Colonic mucosa (tissue), 4 donors: ENCODE results near the gene RAB33B. TPM values are rescaled to one million over a fixed set of nuclear protein-coding genes. Genes with fewer than 3 reads are reported as not detected.

Experiments
- DNase-seq: peaks from one replicate; pipeline ENCODE4 v3.0.0-alpha.2; 2020
- H3K27ac ChIP-seq: fragments of 200-600 bp; one replicate; pipeline ENCODE4 v1.8.0; 2021
- H3K27me3 ChIP-seq: fragments of 200-600 bp; one replicate; pipeline ENCODE4 v1.8.0; 2021
- H3K36me3 ChIP-seq: fragments of 200-600 bp; one replicate; pipeline ENCODE4 v1.8.0; 2021
- H3K4me1 ChIP-seq: fragments of 200-600 bp; one replicate; pipeline ENCODE4 v1.8.0; 2021; ENCODE audit warnings: mild to moderate bottlenecking
- H3K4me3 ChIP-seq: fragments of 200-600 bp; one replicate; pipeline ENCODE4 v1.8.0; 2021
- H3K9ac ChIP-seq, 2 donors: one replicate each; pipeline ENCODE4 v1.7.0; 2013; ENCODE audit warnings: control low read depth in 2 of 2, low read depth in 2 of 2, low read length in 2 of 2
- H3K9me3 ChIP-seq: fragments of 200-600 bp; one replicate; pipeline ENCODE4 v1.8.0; 2021
- intact Hi-C: fragments of 100-400 bp; cut with DNase I; formaldehyde crosslinking; loops from one replicate; pipeline ENCODE4 v1.14.1; 2022
- total RNA-seq, 2 donors: library from RNA; stranded (reverse); fragmentation: NEBNext Ultra II Directional in 1 of 2; extraction: Animal tissue kit (Norgen Biotek cat#: 25700) in 1 of 2; gene quantifications; one replicate each; pipeline ENCODE4 v1.2.1, GENCODE V29; 2021
- TF ChIP-seq, protein P1 (sequence below): fragments of 200-600 bp; IDR thresholded peaks from one replicate; pipeline ENCODE4 v1.8.0; 2022; ENCODE audit warnings: antibody characterized with exemption, mild to moderate bottlenecking
- donor health status: healthy.
- donor health status: DM: no; HTN: no; CAD: no.
- donor health status: DM: no; HTN: no; CAD: no.

The RAB33B gene
- total RNA-seq, 2 donors from 2014 or later: 5.0 to 7.1 TPM

DNA sequence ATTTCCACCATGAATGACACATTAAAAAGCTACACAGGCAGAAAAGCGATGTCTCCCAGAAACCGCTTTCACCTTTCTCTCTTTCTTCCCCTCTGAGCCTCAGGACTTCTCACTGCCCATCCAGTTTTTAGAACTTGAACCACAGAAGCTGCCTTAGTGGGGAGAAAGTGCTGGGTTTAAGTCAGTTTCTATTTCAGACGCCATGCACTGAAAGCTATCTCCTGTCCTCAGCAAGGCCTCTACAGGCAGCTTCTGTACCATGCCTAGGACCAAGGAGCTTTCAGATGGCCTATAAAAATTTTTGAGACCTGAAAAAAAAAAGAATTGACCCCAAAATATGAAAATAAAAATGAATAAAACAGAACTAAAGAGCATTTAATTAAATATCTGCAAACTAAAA lies 34.5 kb downstream of the RAB33B start:
- Histone ChIP-seq H3K9ac (no peak overlapping the region), H3K36me3 (no peaks in the 10 kb centered on the region), H3K4me1 (no peaks in the 10 kb centered on the region), H3K27ac (no peak overlapping the region), H3K4me3 (no peak overlapping the region), H3K27me3 (no peaks in the 10 kb centered on the region), H3K9me3 (no peaks in the 10 kb centered on the region)
- intact Hi-C loops: no loop called here
- TF ChIP-seq, protein P1, sequence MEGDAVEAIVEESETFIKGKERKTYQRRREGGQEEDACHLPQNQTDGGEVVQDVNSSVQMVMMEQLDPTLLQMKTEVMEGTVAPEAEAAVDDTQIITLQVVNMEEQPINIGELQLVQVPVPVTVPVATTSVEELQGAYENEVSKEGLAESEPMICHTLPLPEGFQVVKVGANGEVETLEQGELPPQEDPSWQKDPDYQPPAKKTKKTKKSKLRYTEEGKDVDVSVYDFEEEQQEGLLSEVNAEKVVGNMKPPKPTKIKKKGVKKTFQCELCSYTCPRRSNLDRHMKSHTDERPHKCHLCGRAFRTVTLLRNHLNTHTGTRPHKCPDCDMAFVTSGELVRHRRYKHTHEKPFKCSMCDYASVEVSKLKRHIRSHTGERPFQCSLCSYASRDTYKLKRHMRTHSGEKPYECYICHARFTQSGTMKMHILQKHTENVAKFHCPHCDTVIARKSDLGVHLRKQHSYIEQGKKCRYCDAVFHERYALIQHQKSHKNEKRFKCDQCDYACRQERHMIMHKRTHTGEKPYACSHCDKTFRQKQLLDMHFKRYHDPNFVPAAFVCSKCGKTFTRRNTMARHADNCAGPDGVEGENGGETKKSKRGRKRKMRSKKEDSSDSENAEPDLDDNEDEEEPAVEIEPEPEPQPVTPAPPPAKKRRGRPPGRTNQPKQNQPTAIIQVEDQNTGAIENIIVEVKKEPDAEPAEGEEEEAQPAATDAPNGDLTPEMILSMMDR: no peak
- DNase-seq: no peak

DNA sequence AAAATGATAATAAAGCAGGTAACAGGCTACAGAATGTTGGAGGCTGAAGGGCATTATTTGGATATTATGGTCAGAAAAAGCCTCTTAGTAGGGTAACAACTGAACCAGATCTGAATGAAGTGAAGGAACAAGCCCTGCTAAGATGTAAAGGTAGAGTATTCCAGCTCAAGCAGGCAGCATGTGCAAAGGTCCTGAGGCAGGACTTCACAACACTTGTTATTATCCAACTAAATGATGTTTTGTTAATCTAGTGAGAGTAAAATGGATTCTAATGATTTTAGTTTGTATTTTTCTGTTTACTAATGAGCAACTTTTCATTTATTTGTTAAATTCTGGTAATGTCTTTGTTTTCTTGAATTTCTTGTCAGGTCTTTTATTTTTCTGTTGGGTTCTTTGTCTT lies 35.7 kb downstream of the RAB33B start:
- intact Hi-C loops: loop anchor here (10.0 kb wide), 2 partner anchors 75 to 145 kb away; no protein-coding TSS in a partner anchor
- Histone ChIP-seq H3K27me3 (no peaks in the 10 kb centered on the region), H3K4me1 (no peaks in the 10 kb centered on the region), H3K36me3 (no peaks in the 10 kb centered on the region), H3K4me3 (no peak overlapping the region), H3K9ac (no peak overlapping the region), H3K9me3 (no peaks in the 10 kb centered on the region), H3K27ac (no peak overlapping the region)
- TF ChIP-seq, protein P1: no peak
- DNase-seq: no peak

DNA sequence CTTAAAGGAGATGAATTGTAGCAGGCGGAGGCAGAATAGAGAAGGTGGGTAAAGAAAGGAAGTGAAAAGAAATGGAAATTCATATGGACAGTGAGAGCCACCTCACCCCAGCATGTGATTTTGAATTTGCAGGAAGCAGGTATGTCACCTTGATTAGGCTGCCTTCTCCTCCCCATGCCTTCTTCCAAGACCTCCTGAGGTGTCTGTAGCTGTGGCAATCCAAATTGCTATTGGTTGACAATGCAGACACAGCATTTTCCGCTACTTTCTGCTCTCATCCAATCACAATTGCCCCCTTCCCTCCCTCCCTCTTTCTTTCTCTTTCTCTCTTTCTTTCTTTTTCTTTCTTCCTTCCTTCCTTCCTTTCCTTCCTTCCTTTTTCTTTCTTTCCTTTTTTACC lies 38.5 kb downstream of the RAB33B start:
- no peak overlapping the region for H3K9ac ChIP-seq
- intact Hi-C loops: loop anchor here (10.0 kb wide), 2 partner anchors 72 to 142 kb away; no protein-coding TSS in a partner anchor
- no peaks in the 10 kb centered on the region for H3K27me3 ChIP-seq
- H3K9me3 ChIP-seq: no peaks in the 10 kb centered on the region
- DNase-seq: no peak
- no peaks in the 10 kb centered on the region for H3K4me1 ChIP-seq
- no peaks in the 10 kb centered on the region for H3K36me3 ChIP-seq
- no peak overlapping the region for H3K4me3 ChIP-seq
- H3K27ac ChIP-seq: no peak overlapping the region
- TF ChIP-seq, protein P1: no peak

DNA sequence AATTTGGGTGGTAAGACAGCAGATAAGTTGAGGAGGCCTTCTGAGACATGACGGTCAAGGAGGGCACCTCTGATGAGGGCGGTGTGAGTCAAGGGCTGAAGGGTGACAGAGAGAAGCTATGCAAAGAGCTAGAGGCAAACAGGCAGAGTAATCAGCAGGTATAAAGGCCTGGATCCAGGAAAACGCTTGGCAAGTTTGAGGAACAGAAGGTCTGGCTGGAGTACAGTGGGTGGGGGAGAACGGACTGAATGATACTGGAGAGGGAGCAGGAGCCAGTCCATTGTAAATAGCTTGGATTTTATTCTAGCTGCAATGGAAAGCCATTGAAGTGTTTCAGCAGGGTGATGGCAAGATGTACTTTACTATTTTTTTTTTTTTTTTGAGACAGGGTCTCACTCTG lies 39.3 kb downstream of the RAB33B start:
- Histone ChIP-seq H3K9me3 (no peaks in the 10 kb centered on the region), H3K27ac (no peak overlapping the region), H3K36me3 (no peaks in the 10 kb centered on the region), H3K9ac (no peak overlapping the region), H3K4me1 (no peaks in the 10 kb centered on the region), H3K27me3 (no peaks in the 10 kb centered on the region), H3K4me3 (no peak overlapping the region)
- intact Hi-C loops: loop anchor here (10.0 kb wide), 2 partner anchors 72 to 142 kb away; no protein-coding TSS in a partner anchor
- DNase-seq: no peak
- TF ChIP-seq, protein P1: no peak

GRCh38 chr4:139499186-139499585 lies 45.3 kb downstream of the RAB33B start:
- TF ChIP-seq, protein P1: no peak
- no peaks in the 10 kb centered on the region for H3K27me3 ChIP-seq
- no peaks in the 10 kb centered on the region for H3K4me1 ChIP-seq
- intact Hi-C loops: loop anchor here (10.0 kb wide), 2 partner anchors 66 to 136 kb away; no protein-coding TSS in a partner anchor
- H3K9me3 ChIP-seq: no peaks in the 10 kb centered on the region
- no peaks in the 10 kb centered on the region for H3K36me3 ChIP-seq
- H3K9ac ChIP-seq: no peak overlapping the region
- no peak overlapping the region for H3K4me3 ChIP-seq
- no peak for DNase-seq
- no peak overlapping the region for H3K27ac ChIP-seq
